Neural progenitor cell (in vitro differentiated cells): ENCODE results near the gene PPAN. TPM values are rescaled to one million over a fixed set of nuclear protein-coding genes. Genes with fewer than 3 reads are reported as not detected.

ENCODE experiments used
- DNase-seq: peaks from one replicate; pipeline ENCODE4 v3.0.0-alpha.2; 2016; ENCODE audit warnings: low spot score
- H2AFZ ChIP-seq: fragments of 200-600 bp; sonication (generic); replicated peaks from 2 replicates; pipeline ENCODE4 v1.6.1; 2016; ENCODE audit warnings: antibody characterized with exemption
- H3F3A ChIP-seq: fragments of 200-600 bp; sonication (generic); 2 replicates; pipeline ENCODE4 v1.6.1; 2016; ENCODE audit warnings: antibody characterized with exemption, low read depth
- H3K27ac ChIP-seq: fragments of 200-600 bp; sonication (generic); 2 replicates; pipeline ENCODE4 v1.5.1; 2016; ENCODE audit warnings: mild to moderate bottlenecking
- H3K27me3 ChIP-seq: fragments of 200-600 bp; sonication (generic); 2 replicates; pipeline ENCODE4 v1.6.1; 2016; ENCODE audit warnings: mild to moderate bottlenecking, moderate library complexity
- H3K36me3 ChIP-seq: fragments of 200-600 bp; sonication (generic); 2 replicates; pipeline ENCODE4 v1.5.1; 2016
- H3K4me1 ChIP-seq: fragments of 200-600 bp; sonication (generic); 2 replicates; pipeline ENCODE4 v1.6.1; 2016; ENCODE audit warnings: mixed run types
- H3K4me2 ChIP-seq: fragments of 200-600 bp; sonication (generic); 2 replicates; pipeline ENCODE4 v1.6.1; 2016
- H3K4me3 ChIP-seq: fragments of 200-600 bp; sonication (generic); 2 replicates; pipeline ENCODE4 v1.5.1; 2016
- H3K79me2 ChIP-seq: fragments of 200-600 bp; sonication (generic); 2 replicates; pipeline ENCODE4 v1.6.1; 2016; ENCODE audit warnings: low read depth
- H3K9ac ChIP-seq: fragments of 200-600 bp; sonication (generic); 2 replicates; pipeline ENCODE4 v1.6.1; 2016
- H3K9me3 ChIP-seq: fragments of 200-600 bp; sonication (generic); 2 replicates; pipeline ENCODE4 v1.5.1; 2016; ENCODE audit warnings: low read depth
- H4K20me1 ChIP-seq: fragments of 200-600 bp; sonication (generic); 2 replicates; pipeline ENCODE4 v1.6.1; 2016; ENCODE audit warnings: low read depth
- H3K27ac Mint-ChIP-seq: 3 replicates; pipeline ENCODE4 v1.8.0; 2021; ENCODE audit warnings: mixed read lengths
- H3K27me3 Mint-ChIP-seq: 2 replicates; pipeline ENCODE4 v1.8.0; 2022; ENCODE audit warnings: low read depth, mild to moderate bottlenecking, inconsistent platforms, moderate library complexity, mixed read lengths; ENCODE audit not compliant: insufficient read depth
- H3K36me3 Mint-ChIP-seq: 3 replicates; pipeline ENCODE4 v1.8.0; 2021; ENCODE audit warnings: mixed read lengths
- H3K4me1 Mint-ChIP-seq: 3 replicates; pipeline ENCODE4 v1.8.0; 2021; ENCODE audit warnings: mixed read lengths
- H3K4me3 Mint-ChIP-seq: 3 replicates; pipeline ENCODE4 v1.8.0; 2021; ENCODE audit warnings: mild to moderate bottlenecking, moderate library complexity, mixed read lengths
- H3K9me3 Mint-ChIP-seq: 3 replicates; pipeline ENCODE4 v1.8.0; 2020; ENCODE audit warnings: mixed read lengths
- EZH2 ChIP-seq: fragments of 200-600 bp; sonication (generic); IDR thresholded peaks from 2 replicates; pipeline ENCODE4 v1.6.1; 2017; ENCODE audit warnings: antibody characterized with exemption, mild to moderate bottlenecking, moderate library complexity
- EZH2phosphoT487 ChIP-seq: fragments of 200-600 bp; sonication (generic); IDR thresholded peaks from 2 replicates; pipeline ENCODE4 v1.6.1; 2017; ENCODE audit warnings: antibody characterized with exemption
- total RNA-seq: library from RNA; depleted of rRNA; stranded (reverse); fragments of >200 nt; gene quantifications from 2 replicates; pipeline ENCODE4 v1.2.3, GENCODE V29; 2015; ENCODE audit warnings: low replicate concordance
- TF ChIP-seq, protein P1 (sequence below): fragments of 200-600 bp; sonication (generic); IDR thresholded peaks from 2 replicates; pipeline ENCODE4 v1.5.1; 2017; ENCODE audit warnings: antibody characterized with exemption, mild to moderate bottlenecking

Gene PPAN
- total RNA-seq, 1 donor from 2014 or later: 6.6 TPM

GRCh38 chr19:10092648-10093294 lies 13.4 kb upstream of the PPAN start:
- Mint-ChIP-seq H3K27ac (no peak overlapping the region), H3K27me3 (peaks cover 19% of the 10 kb centered on the region), H3K4me1 (no peaks in the 10 kb centered on the region), H3K4me3 (no peak overlapping the region), H3K9me3 (peaks cover 4% of the 10 kb centered on the region), H3K36me3 (no peaks in the 10 kb centered on the region)
- Histone ChIP-seq H3K27me3 (peaks cover 36% of the 10 kb centered on the region), H3K9me3 (no peaks in the 10 kb centered on the region), H3K9ac (no peak overlapping the region), H3F3A (no peaks in the 10 kb centered on the region), H3K4me1 (no peaks in the 10 kb centered on the region), H3K27ac (no peak overlapping the region), H4K20me1 (no peaks in the 10 kb centered on the region), H3K4me3 (no peak overlapping the region), H3K4me2 (no peak overlapping the region), H3K36me3 (no peaks in the 10 kb centered on the region), H2AFZ (no peak overlapping the region), H3K79me2 (no peaks in the 10 kb centered on the region)
- TF ChIP-seq EZH2phosphoT487: no peak
- no peak for TF ChIP-seq EZH2
- TF ChIP-seq, protein P1, sequence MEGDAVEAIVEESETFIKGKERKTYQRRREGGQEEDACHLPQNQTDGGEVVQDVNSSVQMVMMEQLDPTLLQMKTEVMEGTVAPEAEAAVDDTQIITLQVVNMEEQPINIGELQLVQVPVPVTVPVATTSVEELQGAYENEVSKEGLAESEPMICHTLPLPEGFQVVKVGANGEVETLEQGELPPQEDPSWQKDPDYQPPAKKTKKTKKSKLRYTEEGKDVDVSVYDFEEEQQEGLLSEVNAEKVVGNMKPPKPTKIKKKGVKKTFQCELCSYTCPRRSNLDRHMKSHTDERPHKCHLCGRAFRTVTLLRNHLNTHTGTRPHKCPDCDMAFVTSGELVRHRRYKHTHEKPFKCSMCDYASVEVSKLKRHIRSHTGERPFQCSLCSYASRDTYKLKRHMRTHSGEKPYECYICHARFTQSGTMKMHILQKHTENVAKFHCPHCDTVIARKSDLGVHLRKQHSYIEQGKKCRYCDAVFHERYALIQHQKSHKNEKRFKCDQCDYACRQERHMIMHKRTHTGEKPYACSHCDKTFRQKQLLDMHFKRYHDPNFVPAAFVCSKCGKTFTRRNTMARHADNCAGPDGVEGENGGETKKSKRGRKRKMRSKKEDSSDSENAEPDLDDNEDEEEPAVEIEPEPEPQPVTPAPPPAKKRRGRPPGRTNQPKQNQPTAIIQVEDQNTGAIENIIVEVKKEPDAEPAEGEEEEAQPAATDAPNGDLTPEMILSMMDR: no peak
- DNase-seq: no peak

- no peak overlapping the region for H2AFZ ChIP-seq
- H3K36me3 Mint-ChIP-seq: no peaks in the 10 kb centered on the region
- H3K27ac ChIP-seq: no peak overlapping the region
- no peak overlapping the region for H3K27ac Mint-ChIP-seq
- H4K20me1 ChIP-seq: no peaks in the 10 kb centered on the region
- H3F3A ChIP-seq: no peaks in the 10 kb centered on the region
- H3K4me1 Mint-ChIP-seq: no peaks in the 10 kb centered on the region
- DNase-seq: no peak
- no peak overlapping the region for H3K4me3 Mint-ChIP-seq
- H3K36me3 ChIP-seq: no peaks in the 10 kb centered on the region
- no peak overlapping the region for H3K4me3 ChIP-seq
- TF ChIP-seq EZH2 (no peak), EZH2phosphoT487 (no peak)
- TF ChIP-seq, protein P1: no peak
- H3K9ac ChIP-seq: no peak overlapping the region
- no peak overlapping the region for H3K4me2 ChIP-seq
- H3K27me3 Mint-ChIP-seq: peaks cover 15% of the 10 kb centered on the region
- peaks cover 35% of the 10 kb centered on the region for H3K27me3 ChIP-seq
- H3K79me2 ChIP-seq: no peaks in the 10 kb centered on the region
- H3K9me3 Mint-ChIP-seq: peaks cover 4% of the 10 kb centered on the region
- H3K9me3 ChIP-seq: no peaks in the 10 kb centered on the region
- H3K4me1 ChIP-seq: no peaks in the 10 kb centered on the region
These were observed 12.6 kb upstream of the PPAN start for GRCh38 chr19:10093295-10094186.

GRCh38 chr19:10095622-10095947 lies 10.6 kb upstream of the PPAN start:
- H3K27me3 Mint-ChIP-seq: peaks cover 18% of the 10 kb centered on the region
- Histone ChIP-seq H3K4me1 (no peaks in the 10 kb centered on the region), H3K4me2 (no peak overlapping the region)

More at GRCh38 chr19:10095622-10095947, 10.6 kb upstream of the PPAN start:
- H3K9me3 ChIP-seq: no peaks in the 10 kb centered on the region
- Mint-ChIP-seq H3K27ac (no peak overlapping the region), H3K4me1 (peaks cover 5% of the 10 kb centered on the region), H3K4me3 (peak overlapping the region; percentile 69), H3K9me3 (peaks cover 2% of the 10 kb centered on the region), H3K36me3 (no peaks in the 10 kb centered on the region)
- TF ChIP-seq EZH2 (no peak), EZH2phosphoT487 (no peak)
- TF ChIP-seq, protein P1: no peak
- no peaks in the 10 kb centered on the region for H3K79me2 ChIP-seq
- DNase-seq: no peak
- no peak overlapping the region for H3K9ac ChIP-seq
- peaks cover 35% of the 10 kb centered on the region for H3K27me3 ChIP-seq
- no peaks in the 10 kb centered on the region for H3K36me3 ChIP-seq
- no peak overlapping the region for H3K27ac ChIP-seq
- H3F3A ChIP-seq: no peaks in the 10 kb centered on the region
- no peak overlapping the region for H3K4me3 ChIP-seq
- no peak overlapping the region for H2AFZ ChIP-seq
- no peaks in the 10 kb centered on the region for H4K20me1 ChIP-seq
